Mammary epithelial cell (primary cell): ENCODE results near the gene ADAMTS1.

Experiments used
- EZH2 ChIP-seq: IDR thresholded peaks from 2 replicates; pipeline ENCODE4 v1.6.1; 2012; ENCODE audit warnings: low read length, inconsistent platforms, borderline replicate concordance
- TF ChIP-seq, protein P1 (sequence below), 2 donors: IDR thresholded peaks in 1 of 2; conservative IDR thresholded peaks in 1 of 2; 2 replicates each; pipeline ENCODE4 v1.5.1; 2011 to 2012; ENCODE audit warnings: inconsistent platforms in 2 of 2, low read length in 2 of 2, mild to moderate bottlenecking in 2 of 2, control low read depth in 1 of 2, low read depth in 1 of 2; ENCODE audit not compliant: insufficient read depth in 1 of 2; ENCODE audit errors: extremely low read depth in 1 of 2

DNA sequence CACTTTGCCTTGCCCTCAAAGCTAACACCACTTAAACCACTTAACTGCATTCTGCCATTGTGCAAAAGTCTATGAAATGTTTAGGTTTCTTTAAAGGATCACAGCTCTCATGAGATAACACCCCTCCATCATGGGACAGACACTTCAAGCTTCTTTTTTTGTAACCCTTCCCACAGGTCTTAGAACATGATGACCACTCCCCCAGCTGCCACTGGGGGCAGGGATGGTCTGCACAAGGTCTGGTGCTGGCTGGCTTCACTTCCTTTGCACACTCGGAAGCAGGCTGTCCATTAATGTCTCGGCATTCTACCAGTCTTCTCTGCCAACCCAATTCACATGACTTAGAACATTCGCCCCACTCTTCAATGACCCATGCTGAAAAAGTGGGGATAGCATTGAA, 7.7 kb downstream of the ADAMTS1 start:
- TF ChIP-seq, protein P1, sequence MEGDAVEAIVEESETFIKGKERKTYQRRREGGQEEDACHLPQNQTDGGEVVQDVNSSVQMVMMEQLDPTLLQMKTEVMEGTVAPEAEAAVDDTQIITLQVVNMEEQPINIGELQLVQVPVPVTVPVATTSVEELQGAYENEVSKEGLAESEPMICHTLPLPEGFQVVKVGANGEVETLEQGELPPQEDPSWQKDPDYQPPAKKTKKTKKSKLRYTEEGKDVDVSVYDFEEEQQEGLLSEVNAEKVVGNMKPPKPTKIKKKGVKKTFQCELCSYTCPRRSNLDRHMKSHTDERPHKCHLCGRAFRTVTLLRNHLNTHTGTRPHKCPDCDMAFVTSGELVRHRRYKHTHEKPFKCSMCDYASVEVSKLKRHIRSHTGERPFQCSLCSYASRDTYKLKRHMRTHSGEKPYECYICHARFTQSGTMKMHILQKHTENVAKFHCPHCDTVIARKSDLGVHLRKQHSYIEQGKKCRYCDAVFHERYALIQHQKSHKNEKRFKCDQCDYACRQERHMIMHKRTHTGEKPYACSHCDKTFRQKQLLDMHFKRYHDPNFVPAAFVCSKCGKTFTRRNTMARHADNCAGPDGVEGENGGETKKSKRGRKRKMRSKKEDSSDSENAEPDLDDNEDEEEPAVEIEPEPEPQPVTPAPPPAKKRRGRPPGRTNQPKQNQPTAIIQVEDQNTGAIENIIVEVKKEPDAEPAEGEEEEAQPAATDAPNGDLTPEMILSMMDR (conservative IDR thresholded peaks at IDR 0.05 in 1 of 2, IDR thresholded peaks at IDR 0.05 in 1 of 2; ENCODE audit: extremely low read depth in 1 of 2, insufficient read depth in 1 of 2, low read depth in 1 of 2, low read length in 2 of 2) = no peak
- TF ChIP-seq EZH2 = no peak
